Measurements from ENCODE around the gene PTCHD4.

GRCh38 chr6:48134246-48134645 lies 23.2 kb upstream of the PTCHD4 start:
- TF ChIP-seq CTCF (IDR thresholded peaks at IDR 0.05; ENCODE audit: poor library complexity) (no peak), EZH2phosphoT487 (IDR thresholded peaks at IDR 0.05; ENCODE audit: low read depth, severe bottlenecking, unreplicated experiment) (no peak)
